Stimulated activated CD8-positive, alpha-beta memory T cell treated with anti-CD3 and anti-CD28 coated beads, Interleukin-7, amount 100 ng/mL, for 24 hours (primary cell): Measurements from ENCODE around the gene GUCY2F.

Experiments
- DNase-seq: peaks from one replicate; pipeline ENCODE4 v3.0.0-alpha.2; 2020; ENCODE audit warnings: low read depth

GUCY2F gene

DNA sequence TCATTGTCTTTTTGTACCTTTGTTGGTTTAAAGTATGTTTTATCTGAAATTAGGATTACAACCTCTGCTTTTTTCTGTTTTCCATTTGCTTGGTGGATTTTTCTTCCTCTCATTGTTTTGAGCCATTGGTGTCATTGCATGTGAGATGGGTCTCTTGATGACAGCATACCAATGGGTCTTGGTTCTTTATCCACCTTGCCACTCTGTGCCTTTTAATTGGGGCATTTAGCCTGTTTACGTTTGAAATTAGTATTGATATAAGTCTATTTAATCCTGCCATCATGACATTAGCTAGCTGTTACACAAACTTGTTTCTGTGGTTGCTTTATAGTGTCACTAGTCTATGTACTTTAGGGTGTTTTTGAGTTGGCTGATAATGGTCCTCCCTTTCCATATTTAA is 145.7 kb downstream of the GUCY2F start:
- no peak for DNase-seq

- DNase-seq, result no peak
Measured at GRCh38 chrX:109327251-109327650, 154.6 kb downstream of the GUCY2F start.
